Measurements from ENCODE around the gene HMGB1.

Gene HMGB1

DNA sequence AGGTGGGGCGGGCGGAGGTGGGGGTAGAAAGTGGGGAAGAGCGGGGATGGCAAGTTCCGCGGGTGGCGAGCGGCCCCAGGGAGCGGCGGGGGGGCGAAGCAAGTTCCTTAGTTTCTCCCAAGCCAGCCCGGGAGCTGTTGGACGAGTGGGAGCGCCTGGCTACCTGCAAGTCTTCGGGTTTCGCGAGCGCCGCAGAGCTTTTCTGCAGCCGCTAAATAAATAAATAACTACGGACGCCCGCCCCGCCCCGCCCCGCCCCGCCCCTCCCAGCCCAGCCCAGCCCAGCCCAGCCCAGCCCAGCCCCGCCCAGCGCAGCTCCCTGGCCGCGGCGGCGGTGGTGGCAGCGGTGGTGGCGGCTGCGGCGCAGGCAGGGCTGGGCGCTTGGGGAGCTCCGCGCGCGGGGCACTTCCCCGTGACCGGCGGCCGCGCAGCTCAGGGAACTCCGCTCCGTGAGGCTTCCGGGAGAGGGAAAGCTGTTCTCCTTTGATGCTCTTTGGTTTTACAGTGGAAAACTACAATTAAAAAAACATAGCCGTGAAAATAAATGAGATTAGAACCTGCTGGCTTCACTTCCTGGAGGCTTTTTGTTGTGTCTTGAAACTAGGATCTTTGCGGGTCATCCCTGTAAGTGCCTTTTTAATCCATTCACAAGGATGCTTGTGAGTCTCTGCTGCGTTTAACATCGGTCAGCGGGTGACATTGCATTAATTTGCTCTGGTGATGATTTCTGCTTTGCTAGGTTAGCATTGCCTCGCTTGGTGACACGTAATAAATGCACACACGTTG, 43.5 kb downstream of the HMGB1 start, which contains the start of gene UBE2L5:
UBE2L5 (plus strand) TSS at position 440 of the 786 bp plus-strand sequence. CDS start 5,498 bp downstream, outside the sequence.
- TF ChIP-seq FOXP2 (optimal IDR thresholded peaks at IDR 0.05; ENCODE audit: borderline replicate concordance, extremely low read depth, extremely low read length, insufficient read depth) = no peak
- no peak for TF ChIP-seq TAF1 (IDR thresholded peaks at IDR 0.05; ENCODE audit: borderline replicate concordance, insufficient read depth, low read length)
- no peak for TF ChIP-seq REST (IDR thresholded peaks at IDR 0.05; ENCODE audit: insufficient read depth in 1 of 2, low read depth in 2 of 2, low read length in 2 of 2)
- TF ChIP-seq POLR2AphosphoS5 (IDR thresholded peaks at IDR 0.05; ENCODE audit: low read depth, low read length) = peak; percentile 42; the same call in 1 of the 2 replicates

DNA sequence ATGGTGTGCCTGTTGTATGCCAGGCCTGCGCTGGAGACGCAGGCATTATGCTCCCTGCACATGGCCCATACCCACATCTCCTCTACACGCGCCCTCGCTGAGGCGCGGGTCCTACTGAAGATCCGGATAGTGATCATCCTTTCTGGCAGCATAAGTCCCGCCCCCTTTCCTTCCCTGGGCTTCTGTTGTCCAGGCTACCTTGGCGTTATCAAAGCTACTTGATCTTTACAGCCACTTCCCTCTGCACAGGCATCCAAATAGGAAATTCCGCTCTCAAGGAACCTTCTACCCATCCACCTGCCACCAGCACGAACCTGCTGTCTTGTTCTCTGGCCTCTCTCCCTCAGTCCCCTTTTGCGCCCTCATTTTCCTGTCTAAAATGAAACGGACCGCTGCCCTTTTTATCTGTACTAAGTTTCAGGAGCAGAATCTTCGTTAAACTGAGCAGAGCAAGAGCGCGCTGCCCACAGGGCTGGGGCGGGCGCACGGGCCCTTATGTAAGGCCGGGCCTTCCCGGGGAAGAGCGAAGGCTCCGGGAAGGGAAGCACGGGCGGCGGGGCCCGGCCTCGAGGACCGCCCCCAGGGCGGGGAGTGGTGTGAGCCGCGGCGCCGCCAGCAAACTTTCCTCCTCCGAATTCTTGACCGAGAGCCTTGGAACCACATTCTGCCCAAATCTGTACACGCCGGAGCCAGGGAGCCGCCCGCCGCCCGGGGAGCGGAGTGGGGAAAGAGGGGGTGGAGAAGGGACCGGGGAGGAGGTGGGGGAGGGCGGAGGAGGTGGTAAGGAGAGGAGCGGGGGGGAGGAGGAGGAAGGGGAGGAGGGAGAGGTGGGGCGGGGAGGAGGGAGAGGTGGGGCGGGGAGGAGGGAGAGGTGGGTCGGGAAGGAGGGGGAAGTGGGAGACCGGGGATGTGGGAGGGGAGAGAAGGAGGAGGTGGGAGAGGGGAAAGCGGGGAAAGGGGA, 44.4 kb downstream of the HMGB1 start:
- TF ChIP-seq POLR2AphosphoS5 (IDR thresholded peaks at IDR 0.05; ENCODE audit: low read depth, low read length) (no peak), REST (IDR thresholded peaks at IDR 0.05; ENCODE audit: insufficient read depth in 1 of 2, low read depth in 2 of 2, low read length in 2 of 2) (no peak), SIN3A (IDR thresholded peaks at IDR 0.05; ENCODE audit: borderline replicate concordance, insufficient read depth, low read length) (no peak), FOXP2 (optimal IDR thresholded peaks at IDR 0.05; ENCODE audit: borderline replicate concordance, extremely low read depth, extremely low read length, insufficient read depth) (no peak), TAF1 (IDR thresholded peaks at IDR 0.05; ENCODE audit: borderline replicate concordance, insufficient read depth, low read length) (no peak)

- TF ChIP-seq FOXP2 (optimal IDR thresholded peaks at IDR 0.05; ENCODE audit: borderline replicate concordance, extremely low read depth, extremely low read length, insufficient read depth) (no peak), POLR2AphosphoS5 (IDR thresholded peaks at IDR 0.05; ENCODE audit: low read depth, low read length) (no peak), TAF1 (IDR thresholded peaks at IDR 0.05; ENCODE audit: borderline replicate concordance, insufficient read depth, low read length) (no peak), REST (IDR thresholded peaks at IDR 0.05; ENCODE audit: insufficient read depth in 1 of 2, low read depth in 2 of 2, low read length in 2 of 2) (no peak)
Observed at GRCh38 chr13:30418717-30419459, 46.8 kb downstream of the HMGB1 start.

- no peak for TF ChIP-seq REST (IDR thresholded peaks at IDR 0.05; ENCODE audit: insufficient read depth in 1 of 2, low read depth in 2 of 2, low read length in 2 of 2)
- no peak for TF ChIP-seq TAF1 (IDR thresholded peaks at IDR 0.05; ENCODE audit: borderline replicate concordance, insufficient read depth, low read length)
- TF ChIP-seq SIN3A (IDR thresholded peaks at IDR 0.05; ENCODE audit: borderline replicate concordance, insufficient read depth, low read length) = no peak
- TF ChIP-seq FOXP2 (optimal IDR thresholded peaks at IDR 0.05; ENCODE audit: borderline replicate concordance, extremely low read depth, extremely low read length, insufficient read depth) = no peak
- TF ChIP-seq POLR2AphosphoS5 (IDR thresholded peaks at IDR 0.05; ENCODE audit: low read depth, low read length) = no peak
Observed at GRCh38 chr13:30418075-30418716, 47.5 kb downstream of the HMGB1 start.

Data from PFSK-1 (cell line).